SK-N-SH treated with all-trans-retinoic acid at 6 μM for 48 hours (cell line): ENCODE results near the gene FEZF1.

ENCODE experiments used
- ARNTL ChIP-seq: fragments of 450-650 bp; formaldehyde crosslinking; IDR thresholded peaks from 2 replicates; pipeline ENCODE4 v1.5.0; 2020; ENCODE audit warnings: low read depth, mild to moderate bottlenecking, moderate library complexity, borderline replicate concordance
- CREB5 ChIP-seq: fragments of 250-450 bp; sonication (Bioruptor Pico); IDR thresholded peaks from 2 replicates; pipeline ENCODE4 v1.5.1; 2020; ENCODE audit warnings: low read depth, mild to moderate bottlenecking, moderate library complexity
- ESRRG ChIP-seq: fragments of 250-450 bp; sonication (Bioruptor Pico); IDR thresholded peaks from 2 replicates; pipeline ENCODE4 v1.6.1; 2021; ENCODE audit warnings: mild to moderate bottlenecking
- GLIS3 ChIP-seq: fragments of 250-450 bp; sonication (Bioruptor Pico); IDR thresholded peaks from 2 replicates; pipeline ENCODE4 v1.5.0; 2020; ENCODE audit warnings: mild to moderate bottlenecking, moderate library complexity
- PATZ1 ChIP-seq: fragments of 250-450 bp; sonication (Bioruptor Pico); IDR thresholded peaks from 2 replicates; pipeline ENCODE4 v1.8.0; 2020; ENCODE audit warnings: mild to moderate bottlenecking, moderate library complexity, borderline replicate concordance
- RARB ChIP-seq: fragments of 250-450 bp; sonication (Bioruptor Pico); IDR thresholded peaks from 2 replicates; pipeline ENCODE4 v1.8.0; 2021; ENCODE audit warnings: mild to moderate bottlenecking, moderate library complexity
- TSHZ2 ChIP-seq: fragments of 250-450 bp; sonication (Bioruptor Pico); IDR thresholded peaks from 2 replicates; pipeline ENCODE4 v1.5.0; 2020; ENCODE audit warnings: mild to moderate bottlenecking, moderate library complexity
- ZNF70 ChIP-seq: fragments of 450-650 bp; formaldehyde crosslinking; IDR thresholded peaks from 2 replicates; pipeline ENCODE4 v1.5.0; 2020; ENCODE audit warnings: mild to moderate bottlenecking, moderate library complexity
- ZNF8 ChIP-seq: fragments of 450-650 bp; formaldehyde crosslinking; IDR thresholded peaks from 2 replicates; pipeline ENCODE4 v1.5.0; 2020; ENCODE audit warnings: mild to moderate bottlenecking, moderate library complexity

GRCh38 chr7:122311050-122311700 is 6.6 kb upstream of the FEZF1 start:
- TF ChIP-seq ARNTL: no peak
- no peak for TF ChIP-seq PATZ1
- TF ChIP-seq GLIS3 (CRISPR knock-in tag): no peak
- TF ChIP-seq RARB (CRISPR knock-in tag): no peak
- no peak for TF ChIP-seq ZNF70 (CRISPR knock-in tag)
- TF ChIP-seq CREB5 (CRISPR knock-in tag): no peak
- no peak for TF ChIP-seq ESRRG (CRISPR knock-in tag)
- no peak for TF ChIP-seq ZNF8
- TF ChIP-seq TSHZ2 (CRISPR knock-in tag): no peak
